ENCODE data around the gene KDM6B.
"Not testable (repeated sequence)": the region's sequence is repeated elsewhere in the genome, so short reads cannot be mapped to it uniquely, and the experiment has no call there.

The KDM6B gene

GRCh38 chr17:7807206-7807605 lies 26.8 kb upstream of the KDM6B start:
- Histone ChIP-seq H3K4me1 (ENCODE audit: control insufficient read depth, insufficient read depth, low read length) (no peaks in the 10 kb centered on the region), H3K27me3 (ENCODE audit: control insufficient read depth, insufficient read depth, low read length) (peaks cover 19% of the 10 kb centered on the region), H3K9ac (ENCODE audit: low read depth, low read length) (no peak overlapping the region), H3K36me3 (ENCODE audit: insufficient read depth, low read length) (no peaks in the 10 kb centered on the region), H3K4me3 (ENCODE audit: low read length) (no peak overlapping the region), H3K9me3 (replicated peaks; ENCODE audit: low read length) (no peaks in the 10 kb centered on the region), H3K4me2 (ENCODE audit: low read length) (no peak overlapping the region)

- no peaks in the 10 kb centered on the region for H3K4me1 ChIP-seq (ENCODE audit: control insufficient read depth, insufficient read depth, low read length)
- no peak overlapping the region for H3K4me2 ChIP-seq (ENCODE audit: low read length)
- no peak overlapping the region for H3K9ac ChIP-seq (ENCODE audit: low read depth, low read length)
Measured at GRCh38 chr17:7809086-7809790, 24.8 kb upstream of the KDM6B start.

GRCh38 chr17:7809791-7810343 lies 24.1 kb upstream of the KDM6B start:
- H3K9ac ChIP-seq (ENCODE audit: low read depth, low read length); H3K4me1 ChIP-seq (ENCODE audit: control insufficient read depth, insufficient read depth, low read length); H3K4me2 ChIP-seq (ENCODE audit: low read length); H3K9me3 ChIP-seq (replicated peaks; ENCODE audit: low read length); H3K36me3 ChIP-seq (ENCODE audit: insufficient read depth, low read length); H3K4me3 ChIP-seq (ENCODE audit: low read length): not testable (repeated sequence)
- peaks cover 17% of the 10 kb centered on the region for H3K27me3 ChIP-seq (ENCODE audit: control insufficient read depth, insufficient read depth, low read length)

More at GRCh38 chr17:7809086-7809790, 24.8 kb upstream of the KDM6B start:
- Histone ChIP-seq H3K27me3 (ENCODE audit: control insufficient read depth, insufficient read depth, low read length) (peaks cover 19% of the 10 kb centered on the region), H3K4me3 (ENCODE audit: low read length) (no peak overlapping the region), H3K9me3 (replicated peaks; ENCODE audit: low read length) (no peaks in the 10 kb centered on the region), H3K36me3 (ENCODE audit: insufficient read depth, low read length) (no peaks in the 10 kb centered on the region)

- Histone ChIP-seq H3K9ac (ENCODE audit: low read depth, low read length) (no peak overlapping the region), H3K36me3 (ENCODE audit: insufficient read depth, low read length) (no peaks in the 10 kb centered on the region), H3K4me3 (ENCODE audit: low read length) (no peak overlapping the region), H3K27me3 (ENCODE audit: control insufficient read depth, insufficient read depth, low read length) (peaks cover 23% of the 10 kb centered on the region), H3K4me2 (ENCODE audit: low read length) (no peak overlapping the region), H3K4me1 (ENCODE audit: control insufficient read depth, insufficient read depth, low read length) (no peaks in the 10 kb centered on the region), H3K9me3 (replicated peaks; ENCODE audit: low read length) (no peaks in the 10 kb centered on the region)
Measured at GRCh38 chr17:7811251-7811650, 22.8 kb upstream of the KDM6B start.

DNA sequence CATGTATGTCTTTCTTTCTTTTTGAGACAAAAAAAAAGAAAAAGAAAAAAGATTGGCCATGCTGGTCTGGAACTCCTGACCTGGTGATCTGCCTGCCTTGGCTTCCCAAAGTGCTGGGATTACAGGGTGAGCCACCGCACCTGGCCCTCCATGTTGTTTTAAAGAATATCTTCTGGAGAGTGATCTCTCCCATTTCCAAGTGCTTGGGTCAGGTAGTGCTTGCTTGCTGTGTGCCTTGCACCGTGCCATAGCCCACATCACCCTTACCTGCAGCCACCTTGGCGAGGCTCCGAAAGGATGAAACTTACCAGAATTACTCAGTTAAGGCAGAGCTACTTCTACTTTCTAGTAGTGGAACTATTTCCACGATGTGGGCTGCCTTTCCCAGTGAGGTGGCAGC lies 19.0 kb upstream of the KDM6B start:
- Histone ChIP-seq H3K9ac (ENCODE audit: low read depth, low read length) (no peak overlapping the region), H3K27me3 (ENCODE audit: control insufficient read depth, insufficient read depth, low read length) (peaks cover 47% of the 10 kb centered on the region), H3K36me3 (ENCODE audit: insufficient read depth, low read length) (no peaks in the 10 kb centered on the region), H3K4me1 (ENCODE audit: control insufficient read depth, insufficient read depth, low read length) (no peaks in the 10 kb centered on the region), H3K4me3 (ENCODE audit: low read length) (no peak overlapping the region), H3K4me2 (ENCODE audit: low read length) (no peak overlapping the region), H3K9me3 (replicated peaks; ENCODE audit: low read length) (no peaks in the 10 kb centered on the region)

- Histone ChIP-seq H3K9ac (ENCODE audit: low read depth, low read length) (no peak overlapping the region), H3K4me3 (ENCODE audit: low read length) (no peak overlapping the region), H3K4me2 (ENCODE audit: low read length) (no peak overlapping the region), H3K9me3 (replicated peaks; ENCODE audit: low read length) (no peaks in the 10 kb centered on the region), H3K36me3 (ENCODE audit: insufficient read depth, low read length) (no peaks in the 10 kb centered on the region), H3K27me3 (ENCODE audit: control insufficient read depth, insufficient read depth, low read length) (peaks cover 52% of the 10 kb centered on the region), H3K4me1 (ENCODE audit: control insufficient read depth, insufficient read depth, low read length) (no peaks in the 10 kb centered on the region)
Measured at GRCh38 chr17:7816926-7817642, 16.9 kb upstream of the KDM6B start.

DNA sequence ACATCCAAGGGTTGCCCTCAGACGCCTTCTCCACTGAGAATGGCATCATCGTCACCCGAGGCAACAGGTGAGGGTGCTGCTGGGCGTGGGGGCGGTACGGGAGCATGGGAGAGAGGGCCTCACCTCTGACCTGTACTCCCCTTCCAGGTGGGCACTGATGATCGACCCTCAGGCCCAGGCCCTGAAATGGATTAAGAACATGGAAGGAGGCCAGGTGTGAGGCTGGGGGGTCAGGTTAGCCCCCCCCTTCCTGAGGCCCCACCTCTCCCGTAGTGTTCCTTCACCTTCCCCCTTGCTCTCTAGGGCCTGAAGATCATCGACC lies 16.4 kb upstream of the KDM6B start:
- H3K9me3 ChIP-seq (replicated peaks; ENCODE audit: low read length), result no peaks in the 10 kb centered on the region
- no peak overlapping the region for H3K4me2 ChIP-seq (ENCODE audit: low read length)
- H3K36me3 ChIP-seq (ENCODE audit: insufficient read depth, low read length), result no peaks in the 10 kb centered on the region
- H3K4me1 ChIP-seq (ENCODE audit: control insufficient read depth, insufficient read depth, low read length), result no peaks in the 10 kb centered on the region
- no peak overlapping the region for H3K9ac ChIP-seq (ENCODE audit: low read depth, low read length)
- H3K4me3 ChIP-seq (ENCODE audit: low read length), result no peak overlapping the region
- H3K27me3 ChIP-seq (ENCODE audit: control insufficient read depth, insufficient read depth, low read length), result peaks cover 52% of the 10 kb centered on the region

DNA sequence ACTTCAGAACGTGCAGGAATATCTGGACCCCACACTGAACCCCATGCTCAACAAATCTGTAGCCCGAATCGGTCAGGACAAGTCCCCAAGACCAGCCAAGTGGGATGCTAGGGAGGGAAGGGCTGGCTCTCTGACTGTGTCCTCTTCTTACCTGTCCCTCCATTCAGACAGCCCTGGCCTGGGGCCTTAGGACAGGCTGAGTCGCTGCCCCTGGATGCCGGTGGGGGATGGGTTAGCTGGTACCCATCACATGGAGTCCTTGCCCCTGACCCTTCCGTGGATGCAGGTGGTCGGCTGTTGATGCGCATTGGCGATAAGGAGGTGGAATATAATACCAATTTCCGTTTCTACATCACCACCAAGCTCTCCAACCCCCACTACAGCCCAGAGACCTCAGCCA lies 16.0 kb upstream of the KDM6B start:
- H3K4me1 ChIP-seq (ENCODE audit: control insufficient read depth, insufficient read depth, low read length), result no peaks in the 10 kb centered on the region
- H3K36me3 ChIP-seq (ENCODE audit: insufficient read depth, low read length), result no peaks in the 10 kb centered on the region

DNA sequence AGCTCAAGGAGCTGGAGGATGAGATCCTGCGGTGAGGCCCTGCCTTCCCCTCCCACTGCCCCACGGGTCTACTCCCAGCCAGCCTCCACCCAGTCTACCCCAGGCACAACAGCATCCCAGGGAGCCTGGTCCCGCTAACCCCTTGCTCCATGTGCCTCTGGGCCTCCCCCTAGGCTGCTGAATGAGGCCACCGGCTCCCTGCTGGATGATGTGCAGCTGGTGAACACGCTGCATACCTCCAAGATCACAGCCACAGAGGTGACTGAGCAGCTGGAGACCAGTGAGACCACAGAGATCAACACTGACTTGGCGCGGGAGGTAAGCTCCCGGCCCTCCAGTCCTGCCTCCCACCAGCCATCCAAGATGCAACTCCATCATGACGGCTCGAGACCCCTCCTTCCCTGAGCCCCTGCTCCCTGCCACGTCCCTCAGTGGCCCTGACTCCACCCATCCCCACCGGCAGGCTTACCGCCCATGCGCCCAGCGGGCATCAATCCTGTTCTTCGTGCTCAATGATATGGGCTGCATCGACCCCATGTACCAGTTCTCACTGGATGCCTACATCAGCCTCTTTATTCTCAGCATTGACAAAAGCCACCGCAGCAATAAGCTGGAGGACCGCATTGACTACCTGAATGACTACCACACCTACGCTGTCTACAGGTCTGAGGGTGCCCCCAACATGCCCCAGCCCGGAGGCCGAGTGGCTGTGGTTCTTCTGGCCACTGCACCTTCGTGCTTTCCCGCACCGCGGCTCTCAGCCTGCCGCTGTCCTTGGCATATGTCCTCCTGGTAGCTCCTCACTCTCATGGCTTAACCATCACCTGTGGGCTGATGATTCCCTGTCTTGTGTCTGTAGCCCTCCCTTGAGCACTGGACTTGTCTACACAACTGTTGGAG lies 15.0 kb upstream of the KDM6B start:
- H3K4me2 ChIP-seq (ENCODE audit: low read length), result no peak overlapping the region
- no peaks in the 10 kb centered on the region for H3K4me1 ChIP-seq (ENCODE audit: control insufficient read depth, insufficient read depth, low read length)
- H3K4me3 ChIP-seq (ENCODE audit: low read length), result no peak overlapping the region

More for the DNA sequence above, 16.0 kb upstream of the KDM6B start:
- Histone ChIP-seq H3K4me3 (ENCODE audit: low read length) (no peak overlapping the region), H3K9me3 (replicated peaks; ENCODE audit: low read length) (no peaks in the 10 kb centered on the region), H3K4me2 (ENCODE audit: low read length) (no peak overlapping the region), H3K9ac (ENCODE audit: low read depth, low read length) (no peak overlapping the region), H3K27me3 (ENCODE audit: control insufficient read depth, insufficient read depth, low read length) (peaks cover 52% of the 10 kb centered on the region)

GRCh38 chr17:7820231-7820630 lies 13.8 kb upstream of the KDM6B start:
- Histone ChIP-seq H3K4me2 (ENCODE audit: low read length) (no peak overlapping the region), H3K4me3 (ENCODE audit: low read length) (no peak overlapping the region), H3K9me3 (replicated peaks; ENCODE audit: low read length) (no peaks in the 10 kb centered on the region), H3K4me1 (ENCODE audit: control insufficient read depth, insufficient read depth, low read length) (peaks cover 4% of the 10 kb centered on the region), H3K27me3 (ENCODE audit: control insufficient read depth, insufficient read depth, low read length) (peaks cover 56% of the 10 kb centered on the region), H3K36me3 (ENCODE audit: insufficient read depth, low read length) (no peaks in the 10 kb centered on the region), H3K9ac (ENCODE audit: low read depth, low read length) (no peak overlapping the region)

More for the DNA sequence above, 15.0 kb upstream of the KDM6B start:
- peaks cover 52% of the 10 kb centered on the region for H3K27me3 ChIP-seq (ENCODE audit: control insufficient read depth, insufficient read depth, low read length)
- H3K9me3 ChIP-seq (replicated peaks; ENCODE audit: low read length), result no peaks in the 10 kb centered on the region
- no peak overlapping the region for H3K9ac ChIP-seq (ENCODE audit: low read depth, low read length)
- H3K36me3 ChIP-seq (ENCODE audit: insufficient read depth, low read length), result no peaks in the 10 kb centered on the region

DNA sequence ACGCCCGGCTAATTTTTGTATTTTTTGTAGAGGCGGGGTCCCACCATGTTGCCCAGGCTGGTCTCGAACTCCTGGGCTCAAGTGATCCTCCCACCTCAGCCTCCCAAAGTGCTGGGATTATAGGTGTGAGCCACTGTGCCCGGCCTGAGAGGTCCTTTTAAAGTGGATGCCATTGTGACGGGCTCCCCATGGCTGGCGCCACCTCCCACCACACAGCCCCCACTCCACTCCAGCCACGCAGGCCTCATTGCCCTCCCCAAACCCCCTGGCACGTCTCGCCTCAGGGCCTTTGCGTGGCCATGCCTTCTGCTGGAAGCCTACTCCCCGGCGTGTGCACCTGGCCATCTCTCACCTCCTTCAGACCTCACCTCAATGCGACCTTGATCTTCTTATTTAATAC lies 11.9 kb upstream of the KDM6B start:
- Histone ChIP-seq H3K9ac (ENCODE audit: low read depth, low read length) (no peak overlapping the region), H3K4me2 (ENCODE audit: low read length) (no peak overlapping the region), H3K4me3 (ENCODE audit: low read length) (no peak overlapping the region), H3K36me3 (ENCODE audit: insufficient read depth, low read length) (no peaks in the 10 kb centered on the region), H3K9me3 (replicated peaks; ENCODE audit: low read length) (no peaks in the 10 kb centered on the region), H3K4me1 (ENCODE audit: control insufficient read depth, insufficient read depth, low read length) (peaks cover 10% of the 10 kb centered on the region), H3K27me3 (ENCODE audit: control insufficient read depth, insufficient read depth, low read length) (peaks cover 44% of the 10 kb centered on the region)
